Stimulated activated CD4-positive, alpha-beta T cell treated with anti-CD3 and anti-CD28 coated beads, Interleukin-15, amount 100 ng/mL, for 24 hours (primary cell): Measurements from ENCODE around the gene CSNK2B.
"Not testable (repeated sequence)": the region's sequence is repeated elsewhere in the genome, so short reads cannot be mapped to it uniquely, and the experiment has no call there.

Experiments used
- DNase-seq: peaks from one replicate; pipeline ENCODE4 v3.0.0-alpha.2; 2020

The CSNK2B gene

DNA sequence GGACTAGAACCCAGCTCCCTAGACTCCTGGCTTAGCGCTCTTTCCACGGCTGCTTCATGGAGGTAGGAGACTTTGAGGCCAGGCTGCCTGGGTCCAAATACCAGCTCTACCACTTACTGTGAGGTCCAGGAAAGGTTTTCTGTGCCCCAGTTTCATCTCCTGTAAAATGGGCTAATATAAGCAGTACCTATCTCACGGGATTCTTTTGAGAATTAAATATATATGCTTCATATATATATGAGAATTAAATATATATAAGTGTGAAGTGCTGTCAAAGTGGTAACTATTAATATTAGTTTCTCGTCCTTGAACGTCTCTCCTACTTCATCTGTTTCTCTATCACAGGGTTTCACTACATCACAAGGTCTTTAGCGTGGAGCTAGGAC, 25.2 kb downstream of the CSNK2B start:
- no peak for DNase-seq

DNA sequence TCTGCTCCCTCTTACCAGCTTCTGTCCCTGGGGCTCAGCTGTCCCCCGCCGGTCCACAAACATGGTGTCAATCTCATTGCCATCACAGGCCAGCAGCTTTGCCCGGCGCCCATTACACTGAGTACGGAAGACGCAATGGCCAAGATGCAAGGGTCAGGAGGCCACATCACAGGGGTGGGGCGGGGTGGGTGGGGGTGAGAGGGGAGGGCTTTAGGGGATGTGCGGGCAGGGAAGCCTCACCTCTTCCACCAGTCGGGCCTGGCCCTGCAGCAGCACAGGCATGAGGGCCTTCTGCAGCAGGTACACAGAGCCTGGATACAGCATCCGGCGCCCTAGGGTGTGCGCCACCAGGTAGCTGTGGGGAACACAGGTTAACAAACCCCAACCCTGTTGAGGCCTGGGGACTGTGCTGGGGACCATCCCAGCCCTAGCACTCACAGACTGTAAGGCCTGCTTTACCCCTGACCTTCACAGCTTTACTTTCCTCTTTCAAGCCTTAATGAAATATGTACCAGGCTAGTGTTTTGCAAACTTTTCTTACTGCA, 25.8 kb downstream of the CSNK2B start:
- DNase-seq: no peak

DNA sequence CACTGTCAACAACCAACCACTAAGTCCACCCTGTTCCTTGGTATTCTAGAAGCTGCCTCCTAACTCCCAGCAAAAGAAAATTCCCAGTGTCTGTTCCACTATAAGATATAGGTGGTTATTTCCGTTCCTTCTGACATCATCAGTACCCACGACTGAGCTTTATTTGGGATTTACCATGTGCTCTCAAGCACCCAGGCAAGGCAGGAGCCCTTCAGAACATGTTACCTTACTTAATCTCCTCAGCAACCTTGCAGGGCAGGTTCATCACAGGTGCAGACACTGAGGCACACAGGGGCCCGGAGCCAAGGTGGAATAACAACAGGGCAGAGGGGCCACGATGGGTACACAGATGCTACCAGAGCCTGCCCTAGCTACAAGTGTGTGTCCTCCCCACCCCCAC, 26.5 kb downstream of the CSNK2B start:
- no peak for DNase-seq

DNA sequence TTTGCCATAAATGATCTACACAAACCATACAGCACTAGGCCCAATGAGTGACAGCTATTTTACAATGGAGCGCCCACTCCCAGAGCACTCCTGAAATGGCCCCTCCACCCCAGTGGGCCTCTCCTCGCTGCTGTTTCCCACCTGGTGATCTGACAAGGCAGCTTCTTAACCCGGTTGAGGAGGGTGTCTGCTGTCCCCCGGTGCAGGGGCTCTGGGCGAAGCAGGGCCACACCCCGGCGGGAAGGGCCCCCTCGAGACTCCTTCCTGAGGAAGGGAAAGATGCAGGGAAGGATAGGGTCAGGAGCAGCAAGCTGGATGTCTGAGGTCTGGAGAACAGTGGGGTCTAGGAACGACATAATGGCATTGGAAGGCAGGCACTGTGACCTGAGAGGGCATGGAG, 27.0 kb downstream of the CSNK2B start:
- no peak for DNase-seq

DNA sequence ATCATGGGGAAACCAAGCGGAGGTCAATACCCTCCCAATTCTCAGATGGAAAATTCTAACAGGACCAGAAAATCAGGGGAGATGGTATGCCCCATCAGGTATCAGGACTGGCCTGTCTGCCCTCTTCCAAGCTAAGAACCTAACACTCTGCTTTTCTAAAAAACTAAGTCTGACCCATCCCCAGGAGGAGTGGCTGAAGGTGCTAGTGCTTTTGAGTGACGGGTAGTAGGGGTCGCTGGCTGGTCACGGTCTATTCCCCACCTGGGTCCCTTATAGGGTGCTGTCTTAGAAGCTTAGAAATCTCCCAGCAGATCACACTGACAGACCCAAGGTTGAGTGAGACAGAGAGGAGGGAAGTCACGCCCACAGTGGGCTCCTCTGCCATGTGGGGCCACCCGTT, 27.7 kb downstream of the CSNK2B start:
- no peak for DNase-seq

DNA sequence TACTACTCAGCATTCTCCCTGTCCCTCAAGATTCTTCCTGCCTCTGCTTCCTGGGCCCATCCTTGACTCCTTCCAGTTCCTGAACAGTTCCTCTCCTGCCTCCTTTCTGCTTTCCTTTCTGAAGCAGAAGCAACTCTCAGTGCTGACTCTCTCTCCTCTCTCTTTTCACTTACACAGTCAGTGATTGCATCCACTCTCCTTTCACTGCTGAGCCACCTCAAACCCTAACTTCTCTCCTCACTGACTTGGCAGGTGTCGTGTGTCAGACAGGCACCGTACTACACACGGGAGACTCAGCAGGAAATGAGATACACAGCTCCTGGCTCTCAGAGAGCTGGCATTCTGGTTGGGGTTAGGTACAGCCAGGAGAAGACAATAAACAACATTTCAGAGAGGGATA, 31.7 kb downstream of the CSNK2B start:
- DNase-seq: no peak

DNA sequence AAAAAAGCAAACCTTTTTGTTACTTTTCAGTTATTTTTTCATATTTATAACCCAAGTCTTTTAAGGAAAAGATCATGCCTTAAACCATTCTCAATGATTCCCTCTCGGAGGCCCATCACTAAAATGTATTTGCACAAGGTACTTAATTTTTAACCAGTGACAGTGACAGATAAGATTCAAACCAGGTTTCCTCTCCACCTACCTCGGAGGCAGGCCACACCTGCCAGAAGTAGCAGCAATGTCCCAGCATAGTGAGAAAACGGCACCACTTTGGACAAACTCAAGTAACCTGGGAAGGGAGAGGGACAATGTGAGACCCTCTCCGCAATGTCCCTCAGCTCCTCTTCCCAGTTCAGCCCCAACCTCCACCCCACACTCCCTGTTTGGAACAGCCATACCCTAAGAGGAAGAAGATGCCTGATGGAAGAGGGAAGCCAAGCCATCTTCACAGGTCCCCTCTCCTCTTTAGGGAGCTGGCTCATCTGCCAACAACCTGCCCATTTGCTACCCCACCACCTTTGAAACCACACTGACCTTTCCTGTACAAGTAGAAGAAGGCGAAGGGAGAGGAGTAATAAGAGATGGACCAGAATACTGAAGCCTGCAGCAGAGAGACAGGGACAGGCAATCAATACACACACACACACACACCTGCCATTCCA, 35.0 kb downstream of the CSNK2B start:
- DNase-seq: no peak

DNA sequence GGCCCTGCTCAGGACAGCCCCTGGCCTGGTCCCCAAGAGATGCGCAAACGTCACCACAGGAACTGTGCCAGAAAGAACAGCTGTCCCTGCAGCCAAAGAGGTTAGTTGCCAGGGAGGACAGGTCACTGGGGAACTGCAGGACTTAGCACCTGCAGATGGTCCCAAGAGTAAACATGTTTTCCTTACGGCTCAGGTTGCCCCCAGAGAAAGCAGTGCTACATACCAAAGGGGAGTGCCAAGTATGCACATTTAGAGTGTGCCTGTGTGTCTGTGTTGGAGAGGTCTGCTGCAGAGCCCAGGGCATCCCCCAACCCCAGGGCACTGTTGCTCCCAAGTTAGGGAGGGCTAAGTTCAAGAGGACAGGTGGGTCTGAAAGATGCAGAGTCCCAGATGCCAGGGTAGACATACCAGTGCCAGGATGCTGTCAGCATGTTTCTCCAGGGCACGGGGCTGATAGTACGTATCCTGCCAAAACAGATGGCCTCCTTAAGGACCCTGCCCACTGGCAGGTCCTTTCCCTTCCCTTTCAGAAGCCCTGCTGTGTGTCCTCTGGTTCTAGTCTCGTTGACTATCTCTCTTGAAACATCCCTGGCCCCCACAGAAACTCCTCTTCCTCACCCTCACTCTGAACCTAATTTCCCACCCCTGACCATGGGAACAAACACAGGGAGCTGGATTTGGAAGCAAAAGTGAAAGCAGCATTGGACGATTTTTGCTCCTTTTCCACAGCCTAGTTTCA, 36.0 kb downstream of the CSNK2B start:
- no peak for DNase-seq

DNA sequence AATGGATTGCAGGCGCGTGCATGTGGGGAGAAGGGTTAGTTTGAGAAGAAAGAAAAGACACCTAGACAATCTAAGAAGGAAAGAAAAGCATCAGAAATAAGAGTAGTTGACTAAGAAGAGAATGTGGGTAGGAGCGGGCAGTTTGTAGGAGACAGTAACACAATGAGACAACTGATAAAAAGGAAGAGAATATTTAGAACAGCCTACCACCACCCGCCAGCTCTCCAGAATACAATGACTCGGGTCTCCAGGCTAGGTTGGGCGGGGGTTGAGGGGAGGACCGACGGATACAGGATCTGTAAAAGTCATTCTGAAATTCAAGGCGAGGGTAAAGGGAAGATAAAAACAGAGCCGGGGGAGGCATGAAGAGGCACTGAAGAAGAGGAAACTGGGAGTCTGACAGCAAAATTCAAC, 36.5 kb downstream of the CSNK2B start:
- peak; percentile 55 for DNase-seq

DNA sequence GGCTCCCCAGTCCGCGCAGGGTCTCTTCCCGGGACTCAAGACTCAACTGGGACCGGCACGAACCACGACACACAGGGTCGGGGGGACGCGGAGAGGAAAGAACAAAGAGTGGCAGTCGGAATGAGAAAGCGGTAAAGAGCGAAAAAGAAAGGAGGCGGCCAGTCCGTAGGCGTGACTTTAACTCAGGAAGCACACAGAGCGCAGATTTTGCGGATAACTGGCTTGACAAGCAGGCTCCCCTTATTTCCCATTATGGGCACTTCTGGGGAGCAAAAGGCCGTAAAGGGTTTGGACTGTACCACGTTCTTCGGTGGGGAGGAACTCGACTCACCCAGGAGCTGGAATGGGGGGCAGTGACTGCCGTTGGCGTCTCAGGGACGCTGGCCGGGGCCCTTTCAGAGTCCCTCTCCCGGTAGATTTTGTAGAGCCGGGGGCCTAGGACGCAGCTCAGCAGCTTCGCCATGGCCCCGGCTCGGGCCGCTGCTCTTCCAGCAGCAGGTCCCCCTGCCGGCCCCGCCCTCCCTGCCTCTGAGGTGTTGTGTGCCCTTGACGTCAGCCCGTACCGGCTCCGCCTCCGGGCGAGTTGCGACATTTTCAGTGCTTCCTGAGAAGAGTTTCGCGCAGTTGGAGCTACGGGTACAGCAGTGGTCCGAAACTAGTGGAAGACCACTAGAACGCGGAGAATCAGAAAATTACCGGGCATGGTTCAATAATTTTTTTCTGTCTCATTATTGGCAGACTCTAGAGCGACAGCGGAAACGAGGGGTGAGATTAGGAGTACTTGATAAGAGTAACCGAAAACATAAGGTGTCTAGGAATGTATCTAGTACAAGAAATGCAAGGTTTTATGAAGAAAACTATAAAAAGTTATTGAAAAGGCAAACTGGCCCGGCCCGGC, 37.2 kb downstream of the CSNK2B start, which contains the start of gene ABHD16A:
Gene ABHD16A (minus strand): TSS at position 506 of the 898 bp plus-strand sequence. CDS start 43 bp downstream, at position 463.
- DNase-seq: peak; percentile 99

DNA sequence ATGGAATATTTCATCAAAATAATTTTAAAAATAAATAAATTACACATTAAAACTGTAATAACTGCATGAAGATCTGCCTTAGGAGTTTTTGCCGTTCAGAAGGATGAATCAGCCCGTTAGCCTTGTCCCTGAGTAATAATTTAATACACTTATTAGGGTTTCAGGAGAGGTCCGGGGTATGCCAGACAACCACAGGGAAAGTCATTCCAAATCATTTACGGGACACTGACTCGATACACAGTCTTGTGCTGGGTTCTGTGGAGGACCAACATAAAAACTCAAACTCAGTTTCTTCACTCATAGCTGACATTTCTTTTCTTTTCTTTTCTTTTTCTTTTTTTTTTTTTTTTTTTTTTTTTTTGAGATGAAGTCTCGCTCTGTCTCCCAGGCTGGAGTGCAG, 40.1 kb downstream of the CSNK2B start:
- no peak for DNase-seq

DNA sequence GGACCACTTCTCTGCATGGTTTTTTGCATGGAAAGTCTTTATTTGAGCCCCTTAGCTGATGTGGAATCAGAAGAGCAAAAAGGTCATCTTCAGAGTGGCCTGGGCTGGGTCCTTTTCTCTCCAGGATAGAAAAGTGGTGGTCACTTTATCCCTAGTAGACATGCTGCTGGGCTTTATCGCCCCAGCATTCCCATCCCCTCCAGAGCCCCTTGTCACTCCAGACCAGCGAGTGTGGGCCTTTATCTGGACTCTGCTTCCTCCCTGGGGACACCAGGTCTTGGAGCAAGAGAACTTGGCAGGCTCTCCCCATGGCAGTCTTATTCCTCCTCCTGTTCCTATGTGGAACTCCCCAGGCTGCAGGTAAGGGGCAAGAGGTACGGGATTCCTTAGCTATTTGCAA, 40.7 kb downstream of the CSNK2B start, which contains the start of gene LY6G6F:
Gene LY6G6F (plus strand): TSS at position 268 of the 400 bp plus-strand sequence. CDS start 41 bp downstream, at position 309.
- no peak for DNase-seq

DNA sequence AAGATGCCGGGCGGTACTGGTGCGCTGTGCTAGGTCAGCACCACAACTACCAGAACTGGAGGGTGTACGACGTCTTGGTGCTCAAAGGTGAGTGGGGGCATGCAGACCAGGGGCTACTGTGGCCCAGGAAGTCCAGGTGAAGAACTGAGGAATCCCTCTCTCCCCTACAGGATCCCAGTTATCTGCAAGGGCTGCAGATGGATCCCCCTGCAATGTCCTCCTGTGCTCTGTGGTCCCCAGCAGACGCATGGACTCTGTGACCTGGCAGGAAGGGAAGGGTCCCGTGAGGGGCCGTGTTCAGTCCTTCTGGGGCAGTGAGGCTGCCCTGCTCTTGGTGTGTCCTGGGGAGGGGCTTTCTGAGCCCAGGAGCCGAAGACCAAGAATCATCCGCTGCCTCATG, 41.8 kb downstream of the CSNK2B start:
- DNase-seq: no peak

DNA sequence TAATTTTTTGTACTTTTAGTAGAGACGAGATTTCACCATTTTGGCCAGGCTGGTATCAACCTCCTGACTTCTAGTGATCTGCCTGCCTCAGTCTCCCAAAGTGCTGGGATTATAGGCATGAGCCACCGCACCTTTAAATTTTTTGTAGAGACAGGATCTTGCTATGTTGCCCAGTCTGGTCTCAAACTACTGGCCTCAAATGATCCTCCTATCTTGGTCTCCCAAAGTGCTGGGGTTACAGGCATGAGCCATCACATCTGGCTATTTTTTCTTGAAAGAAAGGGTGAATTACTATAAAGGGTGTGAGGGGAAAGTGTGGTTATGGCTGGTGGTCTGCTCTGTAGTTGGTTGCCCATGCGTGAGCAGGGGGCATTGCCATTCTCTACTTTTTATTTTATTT, 42.3 kb downstream of the CSNK2B start:
- DNase-seq: no peak

DNA sequence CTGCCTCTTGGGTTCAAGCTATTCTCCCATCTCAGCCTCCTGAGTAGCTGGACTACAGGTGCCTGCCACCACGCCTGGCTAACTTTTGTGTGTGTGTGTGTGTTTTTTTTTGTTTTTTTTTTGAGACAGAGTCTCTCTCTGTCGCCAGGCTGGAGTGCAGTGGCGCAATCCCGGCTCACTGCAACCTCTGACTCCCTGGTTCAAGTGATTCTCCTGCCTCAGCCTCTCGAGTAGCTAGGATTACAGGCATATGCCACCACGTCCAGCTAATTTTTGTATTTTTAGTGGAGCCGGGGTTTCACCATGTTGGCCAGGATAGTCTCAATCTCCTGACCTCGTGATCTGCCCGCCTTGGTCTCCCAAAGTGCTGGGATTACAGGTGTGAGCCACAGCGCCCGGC, 43.3 kb downstream of the CSNK2B start:
- DNase-seq: not testable (repeated sequence)

DNA sequence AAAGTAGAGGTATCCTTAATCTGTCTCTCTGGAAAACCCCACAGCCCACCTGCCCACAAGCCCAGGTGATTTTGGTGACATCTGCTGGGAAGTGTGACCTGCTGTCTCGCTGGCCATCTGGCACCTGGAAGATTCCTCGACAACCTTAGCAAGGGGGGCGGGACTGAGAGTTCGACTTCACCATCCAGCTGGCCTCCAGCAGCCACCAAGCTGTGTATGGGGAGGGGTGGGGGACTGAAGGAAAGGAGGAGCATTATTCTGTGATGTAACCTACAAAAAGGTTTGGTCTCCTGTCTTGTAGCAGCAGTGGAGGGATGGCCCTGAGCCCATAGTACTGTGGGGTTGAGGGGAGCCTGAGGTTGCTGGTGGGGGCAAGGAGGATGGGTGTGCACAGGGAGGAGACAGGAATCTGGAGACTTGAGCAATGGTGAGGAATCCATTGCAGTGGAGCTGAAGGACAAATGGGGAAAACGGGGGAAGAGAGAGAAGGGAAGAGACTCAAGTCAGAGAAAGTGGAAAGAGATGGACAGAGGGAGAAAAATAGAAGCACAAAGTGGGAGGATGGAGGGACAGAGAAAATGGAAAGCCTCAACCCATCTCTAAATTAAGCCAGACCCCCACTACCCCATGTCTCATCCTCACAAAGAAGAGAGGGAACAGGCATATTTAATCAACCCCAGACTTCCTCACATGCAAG, 44.8 kb downstream of the CSNK2B start:
- no peak for DNase-seq

DNA sequence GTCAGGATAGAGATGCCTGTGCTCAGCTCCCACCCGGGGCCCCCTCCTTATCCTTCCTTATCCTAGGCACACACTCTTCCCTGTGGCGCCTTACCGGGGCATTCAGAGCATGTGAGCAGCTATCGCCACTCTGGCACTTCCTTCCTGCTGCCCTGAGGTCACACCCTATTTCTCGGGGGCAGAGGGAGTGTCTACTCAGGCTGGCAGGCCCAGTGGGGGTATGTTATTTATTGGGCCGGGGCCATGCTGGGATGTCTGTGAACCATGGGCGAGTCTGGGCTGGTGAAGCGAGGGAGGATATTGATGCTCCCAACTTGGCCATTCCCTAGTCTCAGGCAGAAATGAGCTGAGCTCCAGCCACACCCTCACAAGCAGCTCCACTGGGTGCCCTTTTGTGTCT, 45.4 kb downstream of the CSNK2B start:
- no peak for DNase-seq

DNA sequence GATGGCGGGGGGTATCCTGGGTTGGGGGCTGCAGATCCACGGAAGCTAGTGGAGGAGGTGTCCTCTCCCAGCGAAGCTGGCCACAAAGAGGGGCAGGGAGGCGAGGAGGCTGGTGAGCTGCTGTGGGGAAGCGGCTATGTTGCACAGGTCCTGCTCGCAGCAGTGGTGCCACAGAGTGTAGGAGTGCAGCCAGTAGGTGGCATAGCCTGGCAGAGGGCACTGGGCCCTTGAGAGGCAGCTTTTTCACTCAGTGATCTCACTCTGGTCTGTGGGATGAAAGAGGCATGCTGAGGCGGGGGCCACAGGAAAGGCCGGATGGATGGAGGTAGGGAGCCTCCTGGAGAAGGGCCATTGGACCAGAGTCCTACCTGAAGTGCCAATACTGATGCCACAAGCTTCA, 46.4 kb downstream of the CSNK2B start:
- no peak for DNase-seq

DNA sequence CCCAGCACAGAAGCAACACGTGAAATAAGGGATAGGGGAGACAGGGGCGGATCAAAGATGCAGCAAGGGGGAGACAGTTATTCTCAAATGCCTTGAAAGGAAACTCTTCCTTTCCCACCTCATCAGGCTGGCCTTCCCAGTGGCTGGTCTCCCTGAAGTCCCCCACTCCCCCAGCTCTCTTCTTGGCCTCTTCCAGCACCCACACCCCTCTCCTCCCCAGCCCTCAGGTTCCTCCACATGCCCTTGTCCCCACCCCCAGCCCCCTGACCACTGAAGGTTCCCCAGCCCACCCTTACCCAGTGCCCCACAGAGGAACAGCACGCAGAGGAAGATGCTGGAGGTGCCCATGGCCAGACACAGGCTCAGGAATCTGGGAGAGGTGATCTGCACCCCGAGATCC, 47.6 kb downstream of the CSNK2B start:
- no peak for DNase-seq

DNA sequence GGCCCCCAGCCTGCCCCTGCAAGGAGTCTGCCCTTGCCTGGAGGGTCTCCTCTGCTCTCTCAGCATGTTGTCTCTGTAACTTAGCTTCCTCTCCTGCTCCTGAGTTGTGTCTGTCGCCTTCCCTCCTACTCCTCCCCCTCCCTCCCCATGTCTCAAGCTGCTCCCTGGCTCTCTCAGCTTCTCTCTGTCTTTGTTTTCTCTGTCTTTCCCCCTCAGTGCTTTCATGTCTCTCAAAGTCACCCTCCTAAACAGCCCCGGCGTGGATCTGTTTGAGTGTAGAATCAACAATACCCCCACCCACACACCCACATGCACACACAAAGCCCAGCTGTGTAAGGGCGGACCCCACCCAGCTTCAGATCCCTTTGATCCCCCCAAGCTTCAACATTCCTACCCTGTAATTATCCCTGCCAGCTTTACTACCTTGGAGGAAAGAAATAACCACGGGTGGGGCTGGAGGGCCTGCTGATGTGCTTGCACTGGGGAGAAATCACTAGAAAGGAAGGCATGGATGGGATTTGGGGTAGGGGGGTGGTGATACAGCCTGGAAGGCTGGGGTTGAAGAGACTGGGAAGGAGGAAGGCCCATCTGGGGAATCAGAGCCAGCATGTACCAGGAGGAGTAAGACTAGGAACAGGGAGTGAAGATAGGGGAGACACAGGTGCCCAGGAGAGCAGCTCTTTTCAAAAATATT, 48.3 kb downstream of the CSNK2B start:
- no peak for DNase-seq

DNA sequence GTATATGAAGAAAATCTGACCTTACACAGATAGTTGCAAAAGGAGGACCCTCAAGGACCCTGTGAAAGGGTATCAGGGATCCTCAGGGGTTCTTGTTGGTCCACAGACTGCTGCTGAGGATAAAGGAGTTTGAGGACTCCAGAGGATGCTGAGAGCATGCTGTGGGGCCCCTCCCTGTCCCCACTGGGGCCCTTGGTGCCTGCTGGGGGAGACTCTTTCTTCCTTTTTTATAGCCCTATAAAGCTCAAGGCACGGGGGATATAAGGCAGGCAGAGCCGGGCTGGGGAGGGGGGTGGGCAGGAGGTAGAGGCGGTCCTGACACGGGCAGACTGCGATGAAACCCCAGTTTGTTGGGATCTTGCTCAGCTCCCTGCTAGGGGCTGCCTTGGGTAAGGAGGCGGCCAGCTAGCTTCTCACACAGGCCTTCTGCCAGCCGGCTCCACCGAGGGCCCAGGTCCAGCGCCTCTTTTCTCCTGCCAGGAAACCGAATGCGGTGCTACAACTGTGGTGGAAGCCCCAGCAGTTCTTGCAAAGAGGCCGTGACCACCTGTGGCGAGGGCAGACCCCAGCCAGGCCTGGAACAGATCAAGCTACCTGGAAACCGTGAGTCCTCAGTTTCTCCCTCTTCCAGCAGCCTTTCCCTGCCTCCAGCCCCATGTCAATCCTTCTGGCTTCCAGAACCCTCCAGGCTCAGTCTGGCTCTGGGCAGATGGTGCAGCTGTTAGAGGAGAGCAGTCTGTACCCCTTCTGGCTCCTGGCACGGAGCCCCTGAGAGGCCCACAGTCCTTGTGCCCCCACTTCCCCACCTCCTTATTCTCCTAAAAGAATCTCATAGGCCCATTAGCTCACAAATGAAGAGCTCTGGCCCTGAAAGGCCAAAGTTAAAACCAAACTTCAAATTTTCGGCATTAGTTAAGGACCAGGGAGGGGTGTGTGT, 49.4 kb downstream of the CSNK2B start, which contains the start of gene LY6G6D:
Gene LY6G6D (plus strand): TSS at position 327 of the 937 bp plus-strand sequence. CDS start 8 bp downstream, at position 335.
- no peak for DNase-seq
